GM12874 (cell line): ENCODE measurements around the gene WNT7B.

Experiments used
- TF ChIP-seq, protein P1 (sequence below): IDR thresholded peaks from 2 replicates; pipeline ENCODE4 v1.5.1; 2011; ENCODE audit warnings: low read depth, mild to moderate bottlenecking, control low read depth, low read length, moderate library complexity; ENCODE audit not compliant: insufficient read depth

WNT7B gene

GRCh38 chr22:45996241-45997076 is 19.5 kb upstream of the WNT7B start:
- TF ChIP-seq, protein P1, sequence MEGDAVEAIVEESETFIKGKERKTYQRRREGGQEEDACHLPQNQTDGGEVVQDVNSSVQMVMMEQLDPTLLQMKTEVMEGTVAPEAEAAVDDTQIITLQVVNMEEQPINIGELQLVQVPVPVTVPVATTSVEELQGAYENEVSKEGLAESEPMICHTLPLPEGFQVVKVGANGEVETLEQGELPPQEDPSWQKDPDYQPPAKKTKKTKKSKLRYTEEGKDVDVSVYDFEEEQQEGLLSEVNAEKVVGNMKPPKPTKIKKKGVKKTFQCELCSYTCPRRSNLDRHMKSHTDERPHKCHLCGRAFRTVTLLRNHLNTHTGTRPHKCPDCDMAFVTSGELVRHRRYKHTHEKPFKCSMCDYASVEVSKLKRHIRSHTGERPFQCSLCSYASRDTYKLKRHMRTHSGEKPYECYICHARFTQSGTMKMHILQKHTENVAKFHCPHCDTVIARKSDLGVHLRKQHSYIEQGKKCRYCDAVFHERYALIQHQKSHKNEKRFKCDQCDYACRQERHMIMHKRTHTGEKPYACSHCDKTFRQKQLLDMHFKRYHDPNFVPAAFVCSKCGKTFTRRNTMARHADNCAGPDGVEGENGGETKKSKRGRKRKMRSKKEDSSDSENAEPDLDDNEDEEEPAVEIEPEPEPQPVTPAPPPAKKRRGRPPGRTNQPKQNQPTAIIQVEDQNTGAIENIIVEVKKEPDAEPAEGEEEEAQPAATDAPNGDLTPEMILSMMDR = no peak

DNA sequence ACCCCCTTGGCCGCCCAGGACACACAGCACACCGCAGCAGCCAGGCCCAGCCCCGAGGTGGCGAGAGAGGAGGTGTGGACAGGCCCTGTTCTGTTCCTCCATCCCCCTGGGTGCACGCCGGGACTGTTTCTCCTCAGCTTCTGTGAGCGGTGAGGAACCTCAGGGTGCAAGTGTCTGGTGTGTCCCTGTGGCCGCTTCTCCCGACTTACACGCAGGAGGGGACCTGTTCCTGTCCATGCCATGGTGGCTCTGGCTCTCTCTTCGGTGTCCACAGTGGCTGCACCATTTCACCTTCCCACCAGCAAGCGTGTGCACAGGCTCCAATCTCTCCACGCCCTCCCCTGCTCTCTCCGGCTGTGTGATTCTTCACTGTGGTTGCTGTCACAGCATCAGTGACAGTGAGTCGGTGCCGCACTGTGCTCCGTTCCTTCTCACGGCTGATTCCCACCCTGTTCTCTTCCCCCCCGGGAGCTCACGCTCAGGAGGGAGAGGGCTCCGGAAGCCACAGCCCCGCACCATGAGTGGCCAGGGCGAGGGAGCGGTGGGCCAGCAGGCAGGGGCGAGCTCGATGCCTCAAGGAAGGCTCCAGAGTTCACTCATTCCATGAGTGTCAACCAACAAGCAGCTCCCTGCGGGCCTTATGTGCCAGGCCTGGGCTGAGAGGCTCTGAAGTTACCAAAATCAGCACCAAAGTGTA is 18.6 kb upstream of the WNT7B start:
- TF ChIP-seq, protein P1 = no peak

DNA sequence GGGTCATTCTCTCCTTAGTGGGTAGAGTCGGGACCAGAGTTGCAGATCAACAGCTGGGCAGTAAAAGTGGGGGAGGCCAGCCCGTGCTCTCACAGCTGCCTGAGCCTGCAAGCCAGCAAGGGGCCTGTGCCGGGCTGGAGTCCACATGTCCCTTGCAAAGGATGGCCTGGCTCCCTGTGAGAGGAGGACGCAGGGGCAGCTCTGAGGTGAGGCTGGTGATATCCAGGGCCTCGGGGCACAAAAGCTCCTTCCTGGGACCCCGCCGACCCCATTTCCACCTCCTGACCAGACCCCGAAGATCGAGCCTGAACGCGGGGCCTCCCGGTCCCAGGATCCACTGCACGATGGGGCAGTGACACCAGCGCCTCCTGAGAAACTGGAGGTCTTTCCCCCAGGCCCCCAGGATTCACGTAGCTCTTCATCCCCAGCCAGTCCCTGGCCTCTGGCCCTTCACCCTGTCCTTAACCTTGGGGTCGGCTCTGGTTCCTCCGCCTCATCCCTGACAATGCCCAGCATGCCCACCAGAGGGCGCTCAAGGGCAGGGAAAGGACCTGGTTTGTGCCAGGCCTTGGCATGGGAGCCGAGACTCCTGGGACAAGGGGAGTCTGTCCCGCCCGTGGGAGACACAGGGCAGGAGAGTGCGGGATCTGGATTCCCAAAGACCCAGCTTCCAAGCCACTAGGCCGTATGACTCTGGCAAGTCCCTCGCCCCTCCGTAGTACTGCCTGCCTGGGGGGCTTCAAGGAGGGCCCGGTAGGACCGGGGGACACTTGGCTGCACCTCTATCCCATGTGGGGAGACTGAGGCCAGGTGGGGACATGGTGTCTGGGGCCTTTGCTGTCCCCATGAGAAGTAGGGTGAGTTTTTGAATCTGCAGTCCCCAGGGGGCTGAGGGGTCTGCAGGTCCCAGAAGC is 17.8 kb upstream of the WNT7B start:
- TF ChIP-seq, protein P1 = peak; percentile 93

DNA sequence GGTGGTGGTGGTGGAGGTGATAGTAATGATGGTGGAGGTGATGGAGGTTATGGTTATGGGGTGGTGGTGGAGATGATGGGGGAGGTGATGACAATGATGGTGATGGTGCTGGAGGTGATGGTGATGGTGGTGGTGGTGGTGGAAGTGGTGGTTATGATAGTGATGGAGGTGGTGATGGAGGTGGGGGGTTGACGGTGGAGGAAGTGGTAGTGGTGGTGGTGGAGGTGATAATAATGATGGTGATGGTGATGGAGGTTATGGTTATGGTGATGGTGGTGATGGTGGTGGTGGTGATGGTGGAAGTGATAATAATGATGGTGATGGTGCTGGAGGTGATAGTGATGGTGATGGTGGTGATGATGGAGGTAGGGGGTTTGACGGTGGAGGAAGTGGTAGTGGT is 16.9 kb upstream of the WNT7B start:
- TF ChIP-seq, protein P1 = no peak

DNA sequence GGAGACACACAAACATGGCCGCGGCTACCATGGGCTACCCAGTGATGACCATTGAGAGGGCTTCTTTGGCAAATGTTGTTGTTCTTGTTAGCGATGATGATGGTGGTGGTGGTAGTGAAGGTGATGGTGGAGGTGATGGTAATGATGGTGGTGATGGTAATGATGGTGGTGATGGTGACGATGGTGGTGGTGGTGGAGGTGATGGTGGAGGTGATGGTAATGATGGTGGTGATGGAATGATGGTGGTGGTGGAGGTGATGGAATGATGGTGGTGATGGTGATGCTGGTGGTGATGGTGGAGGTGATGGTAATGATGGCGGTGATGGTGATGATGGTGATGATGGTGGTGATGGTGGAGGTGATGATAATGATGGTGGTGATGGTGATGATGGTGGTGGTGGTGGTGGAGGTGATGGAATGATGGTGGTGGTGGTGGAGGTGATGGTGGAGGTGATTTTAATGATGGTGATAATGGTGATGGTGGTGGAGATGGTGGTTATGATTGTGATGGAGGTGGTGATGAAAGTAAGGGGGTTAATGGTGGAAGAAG is 16.3 kb upstream of the WNT7B start:
- TF ChIP-seq, protein P1 = no peak

- TF ChIP-seq, protein P1 = no peak
Measured at GRCh38 chr22:45992737-45993136, 15.8 kb upstream of the WNT7B start.

DNA sequence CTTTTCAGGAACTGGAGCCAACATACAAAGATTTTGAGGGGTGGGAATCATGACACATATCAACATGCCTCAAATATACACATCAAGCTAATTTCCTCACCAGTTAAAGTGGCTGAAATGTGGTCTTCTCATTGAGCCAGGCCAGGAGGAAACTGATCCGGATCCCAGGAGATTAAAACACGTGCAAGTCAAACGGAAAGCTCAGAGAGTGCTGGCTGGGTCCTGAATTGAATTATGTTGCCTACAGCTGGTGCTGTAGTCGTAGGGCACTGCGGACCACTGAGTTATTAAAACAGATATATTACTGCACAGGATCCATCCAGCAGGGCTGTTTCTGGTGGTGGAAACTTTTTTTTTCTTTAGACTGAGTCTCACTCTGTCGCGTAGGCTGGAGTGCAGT is 14.1 kb upstream of the WNT7B start:
- TF ChIP-seq, protein P1 = no peak
